Colonic mucosa (tissue), 4 donors: ENCODE data around the gene UPB1. TPM values are rescaled to one million over a fixed set of nuclear protein-coding genes. Genes with fewer than 3 reads are reported as not detected.

Experiments
- DNase-seq: peaks from one replicate; pipeline ENCODE4 v3.0.0-alpha.2; 2020
- H3K27ac ChIP-seq: fragments of 200-600 bp; one replicate; pipeline ENCODE4 v1.8.0; 2021
- H3K27me3 ChIP-seq: fragments of 200-600 bp; one replicate; pipeline ENCODE4 v1.8.0; 2021
- H3K36me3 ChIP-seq: fragments of 200-600 bp; one replicate; pipeline ENCODE4 v1.8.0; 2021
- H3K4me1 ChIP-seq: fragments of 200-600 bp; one replicate; pipeline ENCODE4 v1.8.0; 2021; ENCODE audit warnings: mild to moderate bottlenecking
- H3K4me3 ChIP-seq: fragments of 200-600 bp; one replicate; pipeline ENCODE4 v1.8.0; 2021
- H3K9ac ChIP-seq, 2 donors: one replicate each; pipeline ENCODE4 v1.7.0; 2013; ENCODE audit warnings: control low read depth in 2 of 2, low read depth in 2 of 2, low read length in 2 of 2
- H3K9me3 ChIP-seq: fragments of 200-600 bp; one replicate; pipeline ENCODE4 v1.8.0; 2021
- CTCF ChIP-seq: fragments of 200-600 bp; IDR thresholded peaks from one replicate; pipeline ENCODE4 v1.8.0; 2022; ENCODE audit warnings: antibody characterized with exemption, mild to moderate bottlenecking
- intact Hi-C: fragments of 100-400 bp; cut with DNase I; formaldehyde crosslinking; loops from one replicate; pipeline ENCODE4 v1.14.1; 2022
- total RNA-seq, 2 donors: library from RNA; stranded (reverse); fragmentation: NEBNext Ultra II Directional in 1 of 2; extraction: Animal tissue kit (Norgen Biotek cat#: 25700) in 1 of 2; gene quantifications; one replicate each; pipeline ENCODE4 v1.2.1, GENCODE V29; 2021
- donor health status: healthy.
- donor health status: DM: no; HTN: no; CAD: no.
- donor health status: DM: no; HTN: no; CAD: no.

The UPB1 gene
- total RNA-seq, 2 donors from 2014 or later = 0.16 to 0.20 TPM

GRCh38 chr22:24495365-24495675, 188 bp downstream of the UPB1 start:
- peaks cover 21% of the 10 kb centered on the region for H3K27me3 ChIP-seq
- no peak for TF ChIP-seq CTCF
- H3K36me3 ChIP-seq = no peaks in the 10 kb centered on the region
- no peaks in the 10 kb centered on the region for H3K9me3 ChIP-seq
- no peak overlapping the region for H3K9ac ChIP-seq
- intact Hi-C loops = no loop called here
- no peak overlapping the region for H3K27ac ChIP-seq
- peaks cover 8% of the 10 kb centered on the region for H3K4me1 ChIP-seq
- H3K4me3 ChIP-seq = no peak overlapping the region
- DNase-seq = no peak

- H3K9ac ChIP-seq = no peak overlapping the region
- H3K9me3 ChIP-seq = no peaks in the 10 kb centered on the region
- peaks cover 8% of the 10 kb centered on the region for H3K4me1 ChIP-seq
- DNase-seq = no peak
- TF ChIP-seq CTCF = no peak
- H3K4me3 ChIP-seq = no peak overlapping the region
- peaks cover 21% of the 10 kb centered on the region for H3K27me3 ChIP-seq
- H3K36me3 ChIP-seq = no peaks in the 10 kb centered on the region
- intact Hi-C loops = no loop called here
- no peak overlapping the region for H3K27ac ChIP-seq
Measured at GRCh38 chr22:24496234-24496633, 1.1 kb downstream of the UPB1 start.

GRCh38 chr22:24496661-24497060, 1.5 kb downstream of the UPB1 start:
- H3K4me3 ChIP-seq = no peak overlapping the region
- no peaks in the 10 kb centered on the region for H3K9me3 ChIP-seq
- no peak overlapping the region for H3K27ac ChIP-seq
- peaks cover 21% of the 10 kb centered on the region for H3K27me3 ChIP-seq
- H3K36me3 ChIP-seq = no peaks in the 10 kb centered on the region
- intact Hi-C loops = no loop called here
- H3K4me1 ChIP-seq = peaks cover 8% of the 10 kb centered on the region
- no peak for TF ChIP-seq CTCF
- no peak for DNase-seq
- H3K9ac ChIP-seq = no peak overlapping the region

- intact Hi-C loops = no loop called here
- Histone ChIP-seq H3K4me1 (peaks cover 8% of the 10 kb centered on the region), H3K9ac (no peak overlapping the region)
Measured at GRCh38 chr22:24497841-24498258, 2.7 kb downstream of the UPB1 start.

GRCh38 chr22:24498824-24499223, 3.7 kb downstream of the UPB1 start:
- Histone ChIP-seq H3K27ac (no peak overlapping the region), H3K4me3 (no peak overlapping the region), H3K4me1 (peaks cover 8% of the 10 kb centered on the region)

More at GRCh38 chr22:24497841-24498258, 2.7 kb downstream of the UPB1 start:
- no peak for TF ChIP-seq CTCF
- no peak overlapping the region for H3K4me3 ChIP-seq
- DNase-seq = no peak
- H3K36me3 ChIP-seq = no peaks in the 10 kb centered on the region
- H3K27ac ChIP-seq = no peak overlapping the region
- H3K9me3 ChIP-seq = no peaks in the 10 kb centered on the region
- peaks cover 21% of the 10 kb centered on the region for H3K27me3 ChIP-seq

More at GRCh38 chr22:24498824-24499223, 3.7 kb downstream of the UPB1 start:
- TF ChIP-seq CTCF = no peak
- no peak for DNase-seq
- H3K36me3 ChIP-seq = no peaks in the 10 kb centered on the region
- no peak overlapping the region for H3K9ac ChIP-seq
- H3K9me3 ChIP-seq = no peaks in the 10 kb centered on the region
- intact Hi-C loops = no loop called here
- peaks cover 18% of the 10 kb centered on the region for H3K27me3 ChIP-seq
